ENCODE results near the gene ZKSCAN4.
A peak's percentile ranks its signal among the peaks of the same experiment; 100 is the strongest.

Gene ZKSCAN4

GRCh38 chr6:28248916-28249315, 3.2 kb downstream of the ZKSCAN4 start:
- DNase-seq, result no peak

- DNase-seq, result no peak
These were observed 6.7 kb downstream of the ZKSCAN4 start for GRCh38 chr6:28245206-28245941.

- DNase-seq, result no peak
These were observed 8.1 kb downstream of the ZKSCAN4 start for GRCh38 chr6:28243946-28244345.

GRCh38 chr6:28240471-28240870, 11.6 kb downstream of the ZKSCAN4 start:
- DNase-seq, result peak; percentile 49

- no peak for DNase-seq
These were observed 12.4 kb downstream of the ZKSCAN4 start for GRCh38 chr6:28239636-28240035.

- DNase-seq, result peak; percentile 25
These were observed 16.1 kb downstream of the ZKSCAN4 start for GRCh38 chr6:28235912-28236452.

GRCh38 chr6:28232785-28233184, 19.3 kb downstream of the ZKSCAN4 start:
- DNase-seq, result no peak

GRCh38 chr6:28226460-28226859, 25.6 kb downstream of the ZKSCAN4 start:
- DNase-seq, result no peak

- DNase-seq, result peak; percentile 96
These were observed 26.8 kb downstream of the ZKSCAN4 start, which contains the start of gene ZSCAN9 for GRCh38 chr6:28225056-28225834. TSS of gene ZSCAN9 (plus strand) at chr6:28225275. CDS start at chr6:28227085, 1,810 bp downstream.

GRCh38 chr6:28224131-28225055, 27.7 kb downstream of the ZKSCAN4 start:
- DNase-seq, result peak; percentile 68

- peak; percentile 91 for DNase-seq
These were observed 31.6 kb downstream of the ZKSCAN4 start for GRCh38 chr6:28220257-28221133.

GRCh38 chr6:28218312-28219248, 33.5 kb downstream of the ZKSCAN4 start:
- peak; percentile 92 for DNase-seq

- DNase-seq, result no peak
These were observed 34.2 kb downstream of the ZKSCAN4 start for GRCh38 chr6:28217890-28218289.

GRCh38 chr6:28215425-28215824, 36.6 kb downstream of the ZKSCAN4 start:
- DNase-seq, result no peak

- DNase-seq, result no peak
These were observed 38.9 kb downstream of the ZKSCAN4 start for GRCh38 chr6:28213213-28213523.

GRCh38 chr6:28212510-28213212, 39.4 kb downstream of the ZKSCAN4 start:
- DNase-seq, result peak; percentile 99

GRCh38 chr6:28211840-28212509, 40.1 kb downstream of the ZKSCAN4 start:
- DNase-seq, result no peak

- DNase-seq, result no peak
These were observed 42.1 kb downstream of the ZKSCAN4 start for GRCh38 chr6:28209753-28210535.

All from OCI-M1 (cell line).